HFF-Myc (cell line): Measurements from ENCODE around the gene FNDC1.

Source experiments
- DNase-seq: peaks from one replicate; pipeline ENCODE4 v3.0.0-alpha.2; 2011; ENCODE audit warnings: low read depth; ENCODE audit errors: extremely low read depth
- H3K4me3 ChIP-seq: replicated peaks from 2 replicates; pipeline ENCODE4 v1.5.1; 2011; ENCODE audit warnings: low read depth, mild to moderate bottlenecking, control low read depth, low read length
- CTCF ChIP-seq: IDR thresholded peaks from 2 replicates; pipeline ENCODE4 v1.5.1; 2012; ENCODE audit warnings: mild to moderate bottlenecking, low read depth, low read length, control low read depth; ENCODE audit errors: missing control alignments

The FNDC1 gene

DNA sequence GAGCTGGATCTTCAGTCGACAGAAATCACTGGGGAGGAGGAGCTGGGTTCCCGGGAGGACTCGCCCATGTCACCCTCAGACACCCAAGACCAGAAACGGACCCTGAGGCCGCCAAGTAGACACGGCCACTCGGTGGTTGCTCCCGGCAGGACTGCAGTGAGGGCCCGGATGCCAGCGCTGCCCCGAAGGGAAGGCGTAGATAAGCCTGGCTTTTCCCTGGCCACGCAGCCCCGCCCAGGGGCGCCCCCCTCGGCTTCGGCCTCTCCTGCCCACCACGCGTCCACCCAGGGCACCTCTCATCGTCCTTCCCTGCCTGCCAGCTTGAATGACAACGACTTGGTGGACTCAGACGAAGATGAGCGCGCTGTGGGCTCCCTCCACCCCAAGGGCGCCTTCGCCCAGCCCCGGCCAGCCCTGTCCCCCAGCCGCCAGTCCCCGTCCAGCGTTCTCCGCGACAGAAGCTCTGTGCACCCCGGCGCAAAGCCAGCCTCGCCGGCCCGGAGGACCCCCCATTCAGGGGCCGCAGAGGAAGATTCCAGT lies 63.0 kb downstream of the FNDC1 start:
- TF ChIP-seq CTCF: no peak
- no peak overlapping the region for H3K4me3 ChIP-seq
- DNase-seq: no peak

GRCh38 chr6:159232751-159233150 lies 63.6 kb downstream of the FNDC1 start:
- TF ChIP-seq CTCF: no peak
- no peak overlapping the region for H3K4me3 ChIP-seq
- DNase-seq: no peak

GRCh38 chr6:159233365-159234101 lies 64.3 kb downstream of the FNDC1 start:
- no peak for TF ChIP-seq CTCF
- DNase-seq: no peak
- no peak overlapping the region for H3K4me3 ChIP-seq

DNA sequence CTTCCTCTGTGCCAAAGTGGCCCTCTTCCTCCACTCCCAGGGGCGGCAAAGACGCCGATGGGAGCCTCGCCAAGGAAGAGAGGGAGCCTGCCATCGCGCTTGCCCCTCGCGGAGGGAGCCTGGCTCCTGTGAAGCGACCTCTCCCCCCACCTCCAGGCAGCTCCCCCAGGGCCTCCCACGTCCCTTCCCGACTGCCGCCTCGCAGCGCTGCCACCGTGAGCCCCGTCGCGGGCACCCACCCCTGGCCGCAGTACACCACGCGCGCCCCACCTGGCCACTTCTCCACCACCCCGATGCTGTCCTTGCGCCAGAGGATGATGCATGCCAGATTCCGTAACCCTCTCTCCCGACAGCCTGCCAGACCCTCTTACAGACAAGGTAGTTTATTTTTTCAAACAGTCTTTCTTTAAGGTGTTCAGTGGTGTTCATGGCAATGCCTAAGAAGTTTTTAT lies 64.9 kb downstream of the FNDC1 start:
- no peak for DNase-seq
- H3K4me3 ChIP-seq: no peak overlapping the region
- TF ChIP-seq CTCF: no peak

DNA sequence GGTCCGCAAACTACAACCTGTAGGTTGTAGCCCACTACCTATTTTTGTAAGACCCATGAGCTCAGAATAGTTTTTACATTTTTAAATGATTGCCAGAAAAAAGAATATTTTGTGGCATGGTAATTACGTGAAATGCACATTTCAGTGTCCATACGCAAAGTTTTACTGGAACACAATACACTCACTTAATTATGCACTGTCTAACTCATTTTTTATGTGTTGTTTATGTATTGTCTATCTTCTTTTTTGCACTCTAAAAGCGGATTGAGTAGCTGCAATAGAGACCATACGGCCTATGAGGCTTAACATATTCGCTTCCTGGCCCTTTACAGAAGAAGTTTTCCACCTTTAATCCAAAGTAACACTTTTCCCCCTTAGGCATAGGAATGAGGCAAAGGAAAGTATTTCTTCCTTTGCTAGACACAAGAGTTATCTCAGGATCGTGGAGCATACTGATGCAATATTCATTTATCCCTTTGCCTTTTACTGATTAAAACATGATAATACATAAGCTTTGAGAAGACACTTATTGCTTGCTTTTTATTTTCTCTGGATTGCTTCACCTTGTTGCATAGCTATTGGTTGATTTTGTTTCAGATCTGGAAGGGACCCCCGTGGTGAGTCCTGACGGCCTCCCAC lies 69.8 kb downstream of the FNDC1 start:
- H3K4me3 ChIP-seq: no peak overlapping the region
- no peak for DNase-seq
- no peak for TF ChIP-seq CTCF

DNA sequence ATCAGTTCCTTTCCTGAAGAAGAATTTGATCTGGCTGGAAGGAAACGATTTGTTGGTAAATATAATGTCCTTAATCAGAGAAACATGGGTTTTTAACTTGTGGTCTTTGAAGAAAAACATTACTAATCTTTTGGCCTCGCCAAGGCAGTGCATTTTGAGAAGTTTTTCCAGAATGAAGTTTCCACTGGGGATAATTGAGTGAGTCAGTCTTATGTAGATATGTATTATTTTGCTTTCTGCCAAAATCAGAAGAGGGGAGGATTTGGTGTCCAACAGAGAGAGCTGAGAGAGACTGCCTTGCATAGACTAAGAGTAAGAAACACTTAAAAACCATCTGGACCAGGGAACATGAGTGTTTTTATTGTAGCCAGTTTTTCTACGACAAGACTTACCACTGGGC lies 79.9 kb downstream of the FNDC1 start:
- no peak for DNase-seq
- no peak for TF ChIP-seq CTCF
- no peak overlapping the region for H3K4me3 ChIP-seq
